Activated CD8-positive, alpha-beta memory T cell treated with anti-CD3 and anti-CD28 coated beads for 1 hour (primary cell): Measurements from ENCODE around the gene RAD51B.

Experiments
- DNase-seq, 2 donors: peaks; one replicate each; pipeline ENCODE4 v3.0.0-alpha.2; 2020; ENCODE audit warnings: low read depth in 1 of 2; ENCODE audit errors: extremely low read depth in 1 of 2

The RAD51B gene

GRCh38 chr14:68261092-68261842, 441.7 kb downstream of the RAD51B start:
- no peak for DNase-seq

GRCh38 chr14:68262567-68262966, 443.0 kb downstream of the RAD51B start:
- DNase-seq: no peak

- no peak for DNase-seq
Measured at GRCh38 chr14:68263563-68264259, 444.1 kb downstream of the RAD51B start.

DNA sequence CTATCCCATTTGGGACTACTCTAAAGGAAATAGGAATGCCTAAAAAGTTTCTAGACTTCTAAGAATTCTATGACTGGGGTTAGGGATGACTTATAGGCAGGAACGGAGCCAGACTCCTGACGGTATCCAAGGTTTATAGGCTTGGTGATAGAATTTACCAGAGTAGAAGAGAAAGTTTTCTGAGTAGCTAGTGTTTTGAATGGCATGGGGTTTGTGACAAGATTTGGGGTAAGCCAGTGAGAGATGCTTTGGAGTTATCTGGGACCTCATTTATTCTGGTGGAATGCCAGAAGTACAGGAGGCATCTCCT, 444.6 kb downstream of the RAD51B start:
- DNase-seq: no peak

GRCh38 chr14:68266998-68267397, 447.4 kb downstream of the RAD51B start:
- DNase-seq: no peak

DNA sequence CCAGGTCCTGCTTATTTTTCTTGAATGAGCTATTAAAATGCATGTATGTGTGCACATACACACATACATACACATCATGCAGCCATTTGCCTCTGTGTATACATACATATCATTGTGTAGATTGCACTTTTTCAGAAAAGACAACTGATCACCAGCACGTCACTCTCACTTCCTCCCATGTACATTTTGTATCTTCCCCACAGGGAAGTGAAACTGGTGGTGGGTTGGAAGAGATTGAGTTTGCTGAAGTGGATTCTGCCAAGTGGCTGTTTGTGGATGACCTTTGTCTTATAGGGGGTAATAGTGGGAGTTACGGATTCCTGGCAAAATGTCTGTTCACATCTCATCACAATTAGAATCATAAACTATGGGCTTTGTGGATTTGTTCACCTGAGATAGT, 448.6 kb downstream of the RAD51B start:
- no peak for DNase-seq

DNA sequence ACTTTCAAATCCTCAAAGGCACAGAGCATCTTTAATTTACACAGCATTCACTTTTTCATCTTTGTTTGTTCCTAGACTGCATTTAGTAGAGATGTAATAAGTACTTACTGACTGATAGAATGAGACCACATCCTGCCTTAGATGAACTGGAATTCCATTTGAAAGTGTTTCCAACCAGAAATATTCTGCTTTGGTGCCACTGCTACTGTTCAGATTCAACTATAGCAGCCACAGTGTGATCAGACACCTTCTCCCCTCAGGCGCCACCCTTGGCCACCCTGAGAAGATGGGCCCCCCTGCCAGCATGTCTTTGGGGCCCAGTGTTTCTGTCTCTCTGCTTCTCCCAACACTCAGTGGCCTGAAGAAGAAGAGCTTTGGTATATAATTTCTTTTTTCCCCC, 449.1 kb downstream of the RAD51B start:
- DNase-seq: no peak

DNA sequence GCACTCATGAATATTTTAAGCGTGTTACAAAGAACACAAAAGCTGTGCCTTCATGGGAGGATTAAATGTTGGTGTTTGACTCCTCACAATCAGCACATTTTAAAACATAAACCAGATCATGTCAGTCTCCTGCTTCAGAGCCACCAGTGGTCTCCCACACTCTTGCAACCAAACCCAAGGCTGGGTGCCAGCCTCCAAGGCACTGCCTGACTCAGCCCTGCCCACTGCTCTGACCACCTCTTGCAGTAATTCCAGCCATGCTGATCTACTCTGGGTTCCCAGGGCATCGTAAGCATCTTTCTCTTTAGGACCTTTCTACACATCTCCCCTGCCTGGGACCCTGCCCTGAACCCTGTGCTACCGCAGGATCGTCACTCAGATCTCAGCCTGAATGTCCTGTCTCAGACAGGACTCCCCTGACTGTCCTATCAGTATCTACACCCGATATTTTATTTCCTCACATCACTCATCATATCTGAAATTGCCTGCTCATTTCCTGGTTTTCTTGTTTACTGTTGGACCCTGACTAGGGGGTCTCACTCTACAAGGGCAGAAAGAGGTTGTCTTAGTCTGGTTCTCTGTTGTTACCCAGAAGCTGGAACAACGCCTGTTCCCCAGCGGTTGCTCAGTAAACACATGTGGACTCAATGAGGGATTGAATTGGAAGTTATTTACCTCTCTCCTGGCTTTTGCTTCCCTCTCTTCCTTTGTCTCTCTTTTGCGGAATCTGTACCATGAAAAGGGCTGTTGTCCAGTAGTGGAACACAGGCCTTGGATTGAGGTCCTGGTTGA, 449.8 kb downstream of the RAD51B start:
- DNase-seq: no peak

DNA sequence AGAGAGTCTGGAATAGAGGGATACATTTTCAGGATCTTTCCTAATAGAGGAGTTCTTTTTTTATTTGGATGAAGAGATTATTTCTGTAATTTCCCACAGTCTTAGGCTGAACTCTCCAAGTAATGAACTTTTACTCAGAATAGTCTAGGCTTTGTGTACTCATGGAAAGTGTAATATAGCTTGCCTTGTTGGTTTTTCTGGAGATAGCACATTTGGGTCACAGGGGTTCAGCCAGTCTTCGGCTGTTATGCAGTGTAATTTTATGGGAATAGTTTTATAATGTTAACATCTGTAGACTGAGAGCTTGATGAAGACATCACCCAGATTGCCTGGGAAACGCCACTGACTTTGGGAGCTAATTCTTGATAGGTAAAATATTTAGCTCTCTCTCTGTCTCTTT, 450.8 kb downstream of the RAD51B start:
- DNase-seq: no peak

- DNase-seq: no peak
Measured at GRCh38 chr14:68271913-68272391, 452.4 kb downstream of the RAD51B start.

- DNase-seq: no peak
Measured at GRCh38 chr14:68273413-68273812, 453.8 kb downstream of the RAD51B start.

DNA sequence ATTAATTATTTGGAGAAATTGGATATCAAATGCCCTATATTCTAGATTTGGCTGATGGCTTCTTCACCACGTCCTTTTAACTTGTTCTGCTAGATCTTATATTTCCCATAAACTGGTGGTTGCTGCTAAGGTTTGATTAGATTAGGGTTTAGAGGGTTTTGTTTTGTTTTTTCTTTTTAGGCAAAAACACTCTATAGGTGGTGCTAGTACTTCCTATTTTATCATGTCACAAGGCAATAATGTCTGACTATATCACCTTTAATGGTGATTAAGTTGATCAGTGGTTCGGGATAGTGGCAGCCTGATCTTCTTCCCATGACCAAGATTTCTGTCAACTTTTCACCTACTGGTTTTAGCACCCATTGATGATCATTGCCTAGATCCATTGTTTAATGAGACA, 455.1 kb downstream of the RAD51B start:
- no peak for DNase-seq

- no peak for DNase-seq
Measured at GRCh38 chr14:68278576-68279436, 459.2 kb downstream of the RAD51B start.

- no peak for DNase-seq
Measured at GRCh38 chr14:68279437-68279720, 459.8 kb downstream of the RAD51B start.

DNA sequence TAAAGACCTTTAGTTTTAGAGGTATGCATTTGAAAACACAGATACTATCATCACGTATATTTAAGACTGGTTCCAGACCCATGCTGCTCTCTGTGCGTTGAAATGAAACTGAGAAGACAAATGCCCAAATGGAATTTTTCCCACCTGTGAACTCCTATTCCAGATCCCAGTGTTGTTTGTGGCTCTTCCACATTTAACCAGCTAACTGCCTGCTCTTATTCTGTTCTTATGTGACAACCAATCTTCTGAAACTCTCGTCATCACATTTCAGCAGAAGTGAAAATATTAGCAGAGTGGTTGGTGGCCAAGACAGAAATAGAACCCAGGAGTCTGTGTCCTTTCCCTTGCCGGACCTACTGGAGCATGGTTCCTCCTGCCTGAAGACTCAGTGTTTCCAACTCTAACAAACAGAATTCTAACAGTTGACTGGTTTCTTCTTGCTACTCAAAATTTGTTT, 460.2 kb downstream of the RAD51B start:
- DNase-seq: no peak

DNA sequence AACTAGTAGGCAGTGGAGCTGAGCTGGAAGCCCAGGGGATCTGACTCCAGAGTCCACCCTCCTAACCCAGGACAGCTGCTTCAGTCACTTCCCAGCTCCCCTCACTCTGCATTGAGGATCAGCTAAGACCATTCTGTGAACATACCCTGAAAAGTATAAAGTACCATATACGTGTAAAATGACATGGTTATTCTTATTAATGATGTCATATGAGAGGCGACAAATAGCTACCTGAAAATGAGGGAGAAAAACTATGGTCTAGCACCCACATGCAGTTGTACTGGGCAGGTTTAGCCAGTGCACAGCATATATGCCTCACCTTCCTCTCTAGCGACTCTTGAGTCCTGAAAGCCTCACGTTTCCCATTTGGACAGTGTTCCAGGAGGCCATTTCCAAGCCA, 461.9 kb downstream of the RAD51B start:
- no peak for DNase-seq

DNA sequence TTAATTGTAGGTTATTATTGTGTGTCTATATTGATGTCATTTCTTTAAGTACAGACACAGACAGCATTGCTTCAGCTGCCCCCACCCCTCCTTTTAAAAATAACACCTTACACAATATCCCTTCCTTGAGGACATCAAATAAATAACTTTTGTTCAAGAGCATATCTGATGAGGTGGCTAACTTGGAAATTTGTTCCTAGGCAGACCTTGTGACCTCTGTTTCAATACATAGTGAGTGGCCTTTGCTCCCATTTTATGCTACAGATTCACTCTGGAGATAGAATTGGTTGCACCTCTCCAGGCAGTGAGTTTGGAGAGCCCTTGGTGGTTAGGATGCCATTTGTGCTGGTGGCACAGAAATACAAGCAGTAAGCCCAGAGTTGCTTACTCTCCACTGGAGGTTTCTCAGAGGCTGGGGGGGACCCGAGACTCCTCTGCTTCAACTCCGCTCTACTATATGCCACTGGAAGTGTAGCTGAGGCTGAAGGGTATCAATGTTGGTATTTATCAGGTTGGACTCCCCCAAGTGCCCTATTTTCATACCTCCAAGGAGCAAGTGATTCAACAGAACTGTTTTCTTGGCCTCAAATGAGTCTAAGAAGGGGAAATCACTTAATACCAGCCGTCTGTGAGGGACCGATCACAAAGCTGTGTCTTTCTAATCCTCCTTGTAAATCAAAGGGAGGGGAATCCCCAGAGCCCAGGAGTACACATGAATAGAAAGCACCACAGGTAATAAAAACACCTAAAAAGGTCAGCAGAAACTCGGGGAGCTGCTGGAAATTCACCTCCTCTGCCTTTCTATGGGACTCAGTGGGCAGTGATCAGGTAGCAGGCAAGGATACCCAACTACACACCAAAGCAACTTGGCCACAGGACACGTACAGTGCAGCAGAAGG, 463.1 kb downstream of the RAD51B start:
- DNase-seq: no peak

- DNase-seq: peak in 1 of 2 donors; percentile 30
Measured at GRCh38 chr14:68283378-68284123, 464.0 kb downstream of the RAD51B start.

DNA sequence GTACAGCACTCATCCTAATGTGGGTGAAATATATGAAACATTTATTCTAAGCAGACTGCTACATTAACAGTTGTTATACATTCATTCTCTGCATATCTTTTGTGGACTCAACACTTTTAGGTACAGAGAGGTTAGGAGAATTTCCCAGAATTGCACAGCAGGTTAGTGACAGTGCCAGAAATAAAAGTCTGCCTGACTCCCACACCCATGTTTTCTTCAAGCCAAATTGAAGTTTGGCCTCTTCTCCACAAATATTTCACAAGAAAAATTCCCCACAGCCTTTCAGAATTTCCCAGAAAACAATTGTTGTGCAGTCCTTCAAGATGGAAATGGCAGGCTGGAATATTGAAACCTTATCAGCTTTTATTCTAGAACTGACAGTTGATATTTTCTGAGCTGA, 464.8 kb downstream of the RAD51B start:
- DNase-seq: no peak
